GM10266 (cell line): ENCODE results near the gene PTPN11.
"Not testable (repeated sequence)": the region's sequence is repeated elsewhere in the genome, so short reads cannot be mapped to it uniquely, and the experiment has no call there.

ENCODE experiments used
- DNase-seq: peaks from one replicate; pipeline ENCODE4 v3.0.0; 2012; ENCODE audit errors: extremely low spot score
- TF ChIP-seq, protein P1 (sequence below): IDR thresholded peaks from 2 replicates; pipeline ENCODE4 v1.5.1; 2012; ENCODE audit warnings: mild to moderate bottlenecking, low read depth; ENCODE audit not compliant: control insufficient read depth, insufficient read depth; ENCODE audit errors: missing control alignments

Gene PTPN11

DNA sequence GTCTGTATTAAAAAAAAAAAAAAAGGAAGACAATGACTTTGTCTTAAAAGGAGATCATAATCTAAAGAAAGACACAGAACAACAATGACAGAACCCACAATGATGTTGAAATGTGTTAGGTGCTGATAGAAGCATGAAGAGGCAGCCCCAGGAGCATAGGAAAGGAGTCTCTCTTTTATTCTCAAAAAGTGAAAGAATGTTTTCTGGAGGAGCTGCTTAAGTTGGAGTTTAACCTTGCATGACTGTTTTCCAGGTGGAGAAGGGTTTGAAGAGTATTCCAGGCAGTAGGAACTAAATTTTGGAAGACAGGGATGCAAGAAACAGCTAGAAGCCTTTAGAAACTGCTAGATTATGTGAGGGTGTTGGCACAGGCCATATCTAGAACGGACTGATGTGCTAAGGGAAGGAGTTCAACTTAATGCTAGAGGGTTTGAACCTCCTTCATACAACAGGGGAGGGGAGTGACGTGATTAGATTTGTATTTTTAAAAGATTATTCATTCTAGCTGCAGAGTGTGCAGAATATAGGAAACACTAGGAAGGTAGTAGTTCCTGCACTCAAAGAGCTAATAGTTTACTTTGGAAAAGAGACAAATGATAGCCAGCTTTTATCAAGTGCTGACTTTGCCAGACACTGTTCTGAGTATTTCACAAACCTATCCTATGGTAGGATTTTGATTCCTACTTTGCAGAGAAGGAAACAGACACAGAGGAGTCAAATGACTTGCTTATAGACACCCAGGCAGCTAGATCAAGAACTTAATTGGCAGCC, 4.7 kb upstream of the PTPN11 start:
- DNase-seq, result no peak
- TF ChIP-seq, protein P1, sequence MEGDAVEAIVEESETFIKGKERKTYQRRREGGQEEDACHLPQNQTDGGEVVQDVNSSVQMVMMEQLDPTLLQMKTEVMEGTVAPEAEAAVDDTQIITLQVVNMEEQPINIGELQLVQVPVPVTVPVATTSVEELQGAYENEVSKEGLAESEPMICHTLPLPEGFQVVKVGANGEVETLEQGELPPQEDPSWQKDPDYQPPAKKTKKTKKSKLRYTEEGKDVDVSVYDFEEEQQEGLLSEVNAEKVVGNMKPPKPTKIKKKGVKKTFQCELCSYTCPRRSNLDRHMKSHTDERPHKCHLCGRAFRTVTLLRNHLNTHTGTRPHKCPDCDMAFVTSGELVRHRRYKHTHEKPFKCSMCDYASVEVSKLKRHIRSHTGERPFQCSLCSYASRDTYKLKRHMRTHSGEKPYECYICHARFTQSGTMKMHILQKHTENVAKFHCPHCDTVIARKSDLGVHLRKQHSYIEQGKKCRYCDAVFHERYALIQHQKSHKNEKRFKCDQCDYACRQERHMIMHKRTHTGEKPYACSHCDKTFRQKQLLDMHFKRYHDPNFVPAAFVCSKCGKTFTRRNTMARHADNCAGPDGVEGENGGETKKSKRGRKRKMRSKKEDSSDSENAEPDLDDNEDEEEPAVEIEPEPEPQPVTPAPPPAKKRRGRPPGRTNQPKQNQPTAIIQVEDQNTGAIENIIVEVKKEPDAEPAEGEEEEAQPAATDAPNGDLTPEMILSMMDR, result no peak

DNA sequence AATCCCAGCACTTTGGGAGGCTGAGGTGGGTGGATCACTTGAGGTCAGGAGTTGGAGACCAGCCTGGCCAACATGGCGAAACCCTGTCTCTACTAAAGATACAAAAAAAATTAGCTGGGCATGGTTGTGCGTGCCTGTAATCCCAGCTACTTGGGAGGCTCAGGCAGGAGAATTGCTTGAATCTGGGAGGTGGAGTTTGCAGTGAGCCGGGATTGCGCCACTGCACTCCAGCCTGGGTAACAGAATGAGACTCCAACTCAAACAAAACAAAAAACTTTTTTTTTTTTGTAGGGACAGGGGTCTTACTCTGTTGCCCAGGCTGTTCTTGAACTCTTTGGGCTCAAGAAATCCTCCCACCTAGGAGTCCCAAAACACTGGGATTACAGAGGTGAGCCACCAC, 3.3 kb upstream of the PTPN11 start:
- DNase-seq, result not testable (repeated sequence)

DNA sequence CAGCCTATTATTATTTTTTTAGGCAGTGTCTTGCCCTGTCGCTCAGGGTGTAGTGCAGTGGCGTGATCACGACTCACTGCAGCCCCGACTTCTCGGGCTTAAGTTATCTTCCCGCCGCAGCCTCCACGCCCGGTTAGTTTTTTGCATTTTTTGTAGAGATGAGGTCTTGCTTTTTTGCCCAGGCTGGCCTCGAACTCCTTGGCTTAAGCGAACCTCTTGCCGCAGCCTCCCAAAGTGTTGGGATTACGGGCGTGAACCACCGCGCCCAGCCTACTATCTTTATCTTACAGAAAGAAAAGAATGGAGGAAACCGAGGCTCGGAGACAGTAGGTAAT, 507 bp upstream of the PTPN11 start:
- DNase-seq, result no peak
- TF ChIP-seq, protein P1, result no peak

DNA sequence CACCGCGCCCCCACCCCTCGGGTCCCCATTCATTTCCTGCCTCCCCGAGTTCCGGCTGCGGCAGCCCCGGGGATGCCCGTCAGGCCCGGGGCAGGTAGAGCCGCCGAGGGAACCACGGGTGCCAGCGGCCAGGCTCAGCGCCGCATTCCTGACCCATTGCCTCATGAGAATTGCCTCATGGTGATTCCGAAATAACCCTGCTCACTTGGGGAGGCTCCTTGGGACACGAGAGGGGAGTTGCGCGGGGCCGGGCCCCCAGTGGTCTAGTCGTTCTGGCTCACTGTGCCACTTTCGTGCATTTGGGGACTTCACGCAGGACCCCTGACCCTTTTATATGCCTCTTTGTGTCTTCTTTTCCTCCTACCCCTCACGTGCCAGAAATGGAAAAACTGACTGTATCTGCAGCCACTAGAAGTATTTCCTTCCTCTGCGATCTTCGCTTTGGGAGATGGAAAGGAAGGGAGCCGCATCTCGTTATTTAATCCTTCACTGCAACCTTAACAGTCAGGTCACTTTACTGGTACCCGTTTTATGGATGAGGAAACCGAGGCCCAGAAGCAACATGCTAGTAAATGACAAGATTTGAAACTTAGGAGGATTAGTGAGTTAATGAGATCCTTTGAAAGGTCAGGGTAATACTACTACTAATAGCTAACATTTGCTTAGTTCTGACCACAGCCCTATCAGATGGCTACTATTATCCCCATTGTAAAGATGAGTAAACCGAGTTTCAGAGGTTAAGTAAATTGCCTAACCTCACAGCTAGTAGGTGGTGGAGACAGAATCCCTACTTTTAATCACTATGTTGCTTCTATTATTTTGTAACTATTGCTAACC, 768 bp downstream of the PTPN11 start:
- TF ChIP-seq, protein P1, result no peak
- peak; percentile 21 for DNase-seq

GRCh38 chr12:112420740-112421139, 2.0 kb downstream of the PTPN11 start:
- TF ChIP-seq, protein P1, result no peak
- DNase-seq, result no peak

- DNase-seq, result no peak
- TF ChIP-seq, protein P1, result no peak
Observed at GRCh38 chr12:112421363-112421762, 2.6 kb downstream of the PTPN11 start.

- TF ChIP-seq, protein P1, result no peak
- DNase-seq, result no peak
Observed at GRCh38 chr12:112422531-112422930, 3.8 kb downstream of the PTPN11 start.

GRCh38 chr12:112424126-112424525, 5.4 kb downstream of the PTPN11 start:
- TF ChIP-seq, protein P1, result no peak
- no peak for DNase-seq
